GM23338 (cell line): ENCODE measurements around the gene ZBTB8B.
"Not testable (repeated sequence)": the region's sequence is repeated elsewhere in the genome, so short reads cannot be mapped to it uniquely, and the experiment has no call there.

Experiments used
- CREB1 ChIP-seq: fragments of 250-450 bp; sonication (Bioruptor Pico); IDR thresholded peaks from 2 replicates; pipeline ENCODE4 v1.5.0; 2020; ENCODE audit warnings: low read depth, mild to moderate bottlenecking, moderate library complexity
- CTCF ChIP-seq, 2 experiments: fragments of 200-600 bp in 1 of 2; sonication (generic) in 1 of 2; conservative IDR thresholded peaks; 2 replicates each; pipeline versions ENCODE4 v1.5.1 to v1.6.1; 2016 to 2017; ENCODE audit warnings: antibody characterized with exemption in 2 of 2, low read depth in 2 of 2, mild to moderate bottlenecking in 2 of 2, moderate library complexity in 1 of 2
- EZH2 ChIP-seq: fragments of 200-600 bp; sonication (generic); IDR thresholded peaks from one replicate; pipeline ENCODE4 v1.8.0; 2017; ENCODE audit warnings: antibody characterized with exemption, mild to moderate bottlenecking, low read depth; ENCODE audit not compliant: unreplicated experiment
- EZH2phosphoT487 ChIP-seq: fragments of 200-600 bp; sonication (generic); IDR thresholded peaks from one replicate; pipeline ENCODE4 v1.8.1; 2018; ENCODE audit warnings: antibody characterized with exemption; ENCODE audit not compliant: unreplicated experiment
- JUNB ChIP-seq: IDR thresholded peaks from one replicate; pipeline ENCODE4 v1.6.1; 2016; ENCODE audit warnings: antibody characterized with exemption; ENCODE audit not compliant: unreplicated experiment
- POLR2AphosphoS5 ChIP-seq: IDR thresholded peaks from 2 replicates; pipeline ENCODE4 v1.6.1; 2016; ENCODE audit warnings: antibody characterized with exemption, low read depth
- REST ChIP-seq: IDR thresholded peaks from one replicate; pipeline ENCODE4 v1.6.1; 2018; ENCODE audit warnings: antibody characterized with exemption; ENCODE audit not compliant: unreplicated experiment
- ZNF331 ChIP-seq: fragments of 250-450 bp; sonication (Bioruptor Pico); IDR thresholded peaks from 2 replicates; pipeline ENCODE4 v1.5.0; 2020; ENCODE audit warnings: low read depth, mild to moderate bottlenecking, moderate library complexity
- ZNF462 ChIP-seq: fragments of 250-450 bp; sonication (Bioruptor Pico); IDR thresholded peaks from 2 replicates; pipeline ENCODE4 v1.5.0; 2020; ENCODE audit warnings: mild to moderate bottlenecking, moderate library complexity

- not testable (repeated sequence) for TF ChIP-seq EZH2; CTCF (conservative IDR thresholded peaks at IDR 0.05; ENCODE audit: low read depth in 2 of 2); POLR2AphosphoS5; REST; CREB1 (CRISPR knock-in tag); ZNF462 (CRISPR knock-in tag); JUNB; EZH2phosphoT487; ZNF331 (CRISPR knock-in tag)
Measured at GRCh38 chr1:32449457-32449831, 15.4 kb upstream of the ZBTB8B start.
